OCI-LY1 (cell line): Measurements from ENCODE around the gene POLR3A.

ENCODE experiments used
- H2AFZ ChIP-seq: fragments of 200-600 bp; sonication (generic), shearing (Covaris generic); 2 replicates; pipeline ENCODE4 v1.6.0; 2014; ENCODE audit warnings: antibody characterized with exemption, mild to moderate bottlenecking, low read length
- H3F3A ChIP-seq: fragments of 200-600 bp; sonication (generic), shearing (Covaris generic); 2 replicates; pipeline ENCODE4 v1.6.0; 2014; ENCODE audit warnings: mild to moderate bottlenecking, antibody characterized with exemption, low read length, moderate library complexity; ENCODE audit not compliant: insufficient read depth
- H3K27ac ChIP-seq: fragments of 200-600 bp; sonication (generic); 2 replicates; pipeline ENCODE4 v1.5.1; 2014; ENCODE audit warnings: low read length, mixed run types, mild to moderate bottlenecking, low read depth; ENCODE audit not compliant: poor library complexity, severe bottlenecking
- H3K27me3 ChIP-seq: fragments of 200-600 bp; sonication (generic); 2 replicates; pipeline ENCODE4 v1.6.0; 2014; ENCODE audit warnings: antibody characterized with exemption, mild to moderate bottlenecking, low read length, moderate library complexity; ENCODE audit not compliant: insufficient read depth
- H3K36me3 ChIP-seq: fragments of 200-600 bp; sonication (generic); 2 replicates; pipeline ENCODE4 v1.6.1; 2014; ENCODE audit warnings: mild to moderate bottlenecking, antibody characterized with exemption, low read length, moderate library complexity, mixed read lengths; ENCODE audit not compliant: insufficient read depth
- H3K4me1 ChIP-seq: fragments of 200-600 bp; sonication (generic); 2 replicates; pipeline ENCODE4 v1.5.1; 2014; ENCODE audit warnings: mild to moderate bottlenecking, low read length, moderate library complexity; ENCODE audit not compliant: insufficient read depth, severe bottlenecking
- H3K4me2 ChIP-seq: fragments of 200-600 bp; sonication (generic), shearing (Covaris generic); 2 replicates; pipeline ENCODE4 v1.6.1; 2014; ENCODE audit warnings: low read length
- H3K4me3 ChIP-seq: fragments of 200-600 bp; sonication (generic); 2 replicates; pipeline ENCODE4 v1.5.1; 2014; ENCODE audit warnings: low read length, low read depth, mild to moderate bottlenecking, mixed read lengths; ENCODE audit not compliant: poor library complexity, severe bottlenecking
- H3K79me2 ChIP-seq: fragments of 200-600 bp; shearing (Covaris generic); 2 replicates; pipeline ENCODE4 v1.6.1; 2016; ENCODE audit warnings: mixed run types, low read length, mixed read lengths; ENCODE audit not compliant: insufficient read depth
- H3K9ac ChIP-seq: fragments of 200-600 bp; sonication (generic), shearing (Covaris generic); 2 replicates; pipeline ENCODE4 v1.6.1; 2014; ENCODE audit warnings: mild to moderate bottlenecking, low read length, mixed read lengths
- H3K9me2 ChIP-seq: fragments of 200-600 bp; sonication (generic), shearing (Covaris generic); 2 replicates; pipeline ENCODE4 v1.6.1; 2014; ENCODE audit warnings: low read depth, mild to moderate bottlenecking, low read length, mixed read lengths
- H3K9me3 ChIP-seq: fragments of 200-600 bp; shearing (Covaris generic); 2 replicates; pipeline ENCODE4 v1.6.1; 2014; ENCODE audit warnings: low read length, mixed read lengths
- H4K20me1 ChIP-seq: fragments of 200-600 bp; sonication (generic), shearing (Covaris generic); 2 replicates; pipeline ENCODE4 v1.6.0; 2016; ENCODE audit warnings: mild to moderate bottlenecking, low read length; ENCODE audit not compliant: insufficient read depth
- CTCF ChIP-seq: fragments of 200-600 bp; sonication (generic), shearing (Covaris generic); IDR thresholded peaks from 2 replicates; pipeline ENCODE4 v1.5.1; 2017; ENCODE audit warnings: mild to moderate bottlenecking, antibody characterized with exemption, low read length, moderate library complexity, mixed read lengths
- EZH2 ChIP-seq: fragments of 200-600 bp; sonication (generic), shearing (Covaris generic); IDR thresholded peaks from 2 replicates; pipeline ENCODE4 v1.8.0; 2017; ENCODE audit warnings: borderline replicate concordance, mixed run types, mild to moderate bottlenecking, antibody characterized with exemption, low read length, moderate library complexity, mixed read lengths

Gene POLR3A

DNA sequence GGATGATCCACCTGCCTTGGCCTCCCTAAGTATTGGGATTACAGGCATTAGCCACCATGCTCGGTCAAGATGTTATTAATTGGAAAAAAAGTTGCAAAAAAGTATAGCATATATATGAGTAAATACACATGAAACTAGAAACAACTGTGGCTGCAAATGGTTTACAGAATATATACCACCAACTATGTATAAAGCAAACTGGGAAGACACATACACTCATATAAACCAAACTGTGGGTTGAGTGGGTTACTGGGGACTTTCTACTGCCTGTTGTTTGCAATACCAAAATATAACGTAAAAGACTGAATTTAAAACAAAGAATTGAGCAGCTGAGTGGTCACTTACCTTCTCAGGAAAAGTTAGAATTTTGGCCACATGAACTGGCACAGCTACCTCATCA lies 8.1 kb downstream of the POLR3A start:
- Histone ChIP-seq H3K9me3 (no peaks in the 10 kb centered on the region), H2AFZ (no peak overlapping the region), H4K20me1 (no peaks in the 10 kb centered on the region), H3K27ac (no peak overlapping the region), H3K36me3 (peaks cover 92% of the 10 kb centered on the region), H3K79me2 (no peaks in the 10 kb centered on the region), H3K27me3 (no peaks in the 10 kb centered on the region), H3F3A (no peaks in the 10 kb centered on the region), H3K9ac (no peak overlapping the region), H3K4me2 (no peak overlapping the region), H3K4me3 (no peak overlapping the region), H3K9me2 (no peaks in the 10 kb centered on the region), H3K4me1 (no peaks in the 10 kb centered on the region)
- no peak for TF ChIP-seq CTCF
- TF ChIP-seq EZH2, result no peak

DNA sequence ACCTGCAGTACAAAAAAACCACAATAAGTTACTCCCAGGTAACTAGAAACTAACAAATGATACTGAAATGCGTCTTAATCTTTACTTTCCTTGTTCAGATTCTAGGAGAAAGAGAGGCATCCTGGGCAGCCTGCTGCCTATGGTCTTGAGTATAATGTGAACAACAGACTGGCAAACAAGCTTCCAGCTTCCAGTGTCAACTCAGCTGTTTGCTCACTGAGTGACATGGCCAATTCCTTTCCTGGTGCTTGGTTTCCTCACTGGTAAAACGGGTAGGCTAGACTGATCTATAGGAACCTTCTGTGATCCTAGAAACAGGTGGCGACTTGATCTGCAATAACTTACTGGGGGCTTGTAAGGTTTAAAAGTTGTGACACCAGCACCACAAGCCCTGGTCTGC lies 10.1 kb downstream of the POLR3A start:
- Histone ChIP-seq H3K36me3 (peaks cover 92% of the 10 kb centered on the region), H3K9ac (no peak overlapping the region), H3K27me3 (no peaks in the 10 kb centered on the region), H3K4me2 (no peak overlapping the region), H3K27ac (no peak overlapping the region), H3K9me3 (no peaks in the 10 kb centered on the region), H3K9me2 (no peaks in the 10 kb centered on the region), H2AFZ (no peak overlapping the region), H4K20me1 (no peaks in the 10 kb centered on the region), H3K4me3 (no peak overlapping the region), H3K4me1 (no peaks in the 10 kb centered on the region), H3K79me2 (no peaks in the 10 kb centered on the region), H3F3A (no peaks in the 10 kb centered on the region)
- TF ChIP-seq CTCF (no peak), EZH2 (no peak)

- Histone ChIP-seq H3K36me3 (peaks cover 94% of the 10 kb centered on the region), H3K27ac (no peak overlapping the region), H3K9ac (no peak overlapping the region), H4K20me1 (no peaks in the 10 kb centered on the region), H3K4me3 (no peak overlapping the region), H3K9me2 (no peaks in the 10 kb centered on the region), H3K79me2 (no peaks in the 10 kb centered on the region), H3F3A (no peaks in the 10 kb centered on the region), H3K27me3 (no peaks in the 10 kb centered on the region), H3K9me3 (no peaks in the 10 kb centered on the region), H3K4me2 (no peak overlapping the region), H3K4me1 (no peaks in the 10 kb centered on the region), H2AFZ (no peak overlapping the region)
- TF ChIP-seq EZH2, result no peak
- no peak for TF ChIP-seq CTCF
Measured at GRCh38 chr10:78017856-78018255, 11.5 kb downstream of the POLR3A start.
